ENCODE data around the gene TRMO. TPM values are rescaled to one million over a fixed set of nuclear protein-coding genes. Genes with fewer than 3 reads are reported as not detected.
A peak's percentile ranks its signal among the peaks of the same experiment; 100 is the strongest.

Gene TRMO
- polyA plus RNA-seq, 1 donor, result 9.2 TPM

DNA sequence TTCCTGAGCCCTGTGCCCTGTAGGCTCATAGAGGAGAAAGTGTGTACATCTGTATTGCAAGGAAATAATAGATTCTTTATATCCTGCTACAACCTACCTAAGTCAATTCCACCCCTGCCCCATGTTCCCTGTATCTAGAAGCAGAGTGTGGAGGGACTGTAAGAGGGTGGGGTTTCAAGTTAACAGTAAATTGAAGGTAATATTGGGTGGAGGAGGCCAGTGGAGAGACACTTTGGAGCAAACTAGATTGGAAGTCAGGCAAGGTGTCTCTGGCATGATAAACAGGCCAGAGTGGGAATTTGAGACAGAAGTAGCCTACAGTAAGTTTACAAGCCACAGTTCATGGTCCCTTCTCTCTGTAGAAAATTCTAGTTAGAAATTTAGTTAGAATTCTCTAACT, 17.9 kb upstream of the TRMO start:
- DNase-seq (ENCODE audit: low read depth), result no peak

DNA sequence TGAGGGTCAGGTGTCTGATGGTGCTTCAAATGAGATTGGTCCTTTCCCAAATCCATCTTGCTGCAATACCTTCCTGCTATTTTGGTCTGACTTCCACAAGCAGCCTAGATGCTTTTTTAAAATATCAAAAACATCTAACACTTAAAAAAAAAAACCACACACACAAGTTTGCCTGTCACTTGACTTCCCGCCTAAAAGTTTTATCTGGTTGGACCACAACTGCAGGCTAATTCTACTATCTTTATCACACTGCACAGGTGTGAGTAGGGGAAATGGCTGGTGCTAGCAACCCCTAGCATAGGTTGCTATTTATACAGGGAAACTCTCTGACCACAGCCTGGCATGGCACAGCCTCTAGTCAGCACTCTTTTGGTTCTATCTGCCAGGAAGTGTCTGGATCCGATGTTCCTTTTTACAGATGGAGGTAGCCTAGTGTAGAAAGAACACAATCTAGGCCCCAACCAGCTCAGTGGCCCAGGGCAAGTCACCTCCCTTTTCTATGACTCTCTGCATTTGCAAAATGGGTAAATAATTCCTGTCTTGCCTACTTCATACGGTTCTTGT, 15.9 kb upstream of the TRMO start, which contains the start of gene HEMGN:
HEMGN (minus strand) TSS at position 92 of the 564 bp plus-strand sequence; CDS start at position 56, 36 bp downstream.
- no peak for DNase-seq (ENCODE audit: low read depth)

GRCh38 chr9:97936998-97937397, 14.7 kb upstream of the TRMO start:
- DNase-seq (ENCODE audit: low read depth), result no peak

GRCh38 chr9:97935276-97935675, 13.0 kb upstream of the TRMO start:
- DNase-seq (ENCODE audit: low read depth), result no peak

DNA sequence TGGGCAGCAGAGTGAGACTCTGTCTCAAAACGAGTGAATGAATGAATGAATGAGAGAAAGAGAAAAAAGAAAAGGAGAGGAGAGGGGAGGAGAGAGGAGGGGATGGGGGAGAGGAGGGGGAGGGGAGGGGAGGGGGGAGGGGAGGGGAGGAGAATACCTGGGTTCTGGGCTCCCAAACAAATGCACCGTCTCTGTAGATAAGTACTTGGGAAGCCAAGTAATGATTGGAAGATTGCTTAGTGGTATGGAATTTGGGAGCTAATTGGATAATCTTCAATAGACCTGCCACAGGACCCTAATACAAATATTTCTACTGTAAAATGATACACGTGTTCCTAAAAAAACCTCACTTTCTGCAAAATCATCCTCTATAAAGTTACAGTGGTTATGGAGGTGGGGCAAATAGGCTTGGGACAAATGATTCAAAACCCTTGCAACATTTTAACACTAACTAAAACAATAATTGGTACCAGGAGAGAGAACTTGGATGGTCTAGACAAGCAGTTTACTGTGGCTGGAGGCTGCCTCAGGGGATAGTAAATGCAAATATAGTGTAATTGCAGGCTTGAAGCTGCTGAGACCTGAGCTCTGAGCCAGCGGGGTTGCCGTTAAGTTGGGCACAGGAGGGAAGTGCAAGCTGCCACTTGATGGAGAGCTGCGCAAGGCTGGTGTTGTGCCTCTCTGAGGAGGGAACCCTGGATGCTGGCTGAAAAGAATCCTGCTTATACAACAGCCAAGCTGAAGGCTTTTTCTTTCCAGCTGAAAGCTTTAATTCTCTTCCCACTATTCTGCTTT, 12.2 kb upstream of the TRMO start:
- no peak for DNase-seq (ENCODE audit: low read depth)

DNA sequence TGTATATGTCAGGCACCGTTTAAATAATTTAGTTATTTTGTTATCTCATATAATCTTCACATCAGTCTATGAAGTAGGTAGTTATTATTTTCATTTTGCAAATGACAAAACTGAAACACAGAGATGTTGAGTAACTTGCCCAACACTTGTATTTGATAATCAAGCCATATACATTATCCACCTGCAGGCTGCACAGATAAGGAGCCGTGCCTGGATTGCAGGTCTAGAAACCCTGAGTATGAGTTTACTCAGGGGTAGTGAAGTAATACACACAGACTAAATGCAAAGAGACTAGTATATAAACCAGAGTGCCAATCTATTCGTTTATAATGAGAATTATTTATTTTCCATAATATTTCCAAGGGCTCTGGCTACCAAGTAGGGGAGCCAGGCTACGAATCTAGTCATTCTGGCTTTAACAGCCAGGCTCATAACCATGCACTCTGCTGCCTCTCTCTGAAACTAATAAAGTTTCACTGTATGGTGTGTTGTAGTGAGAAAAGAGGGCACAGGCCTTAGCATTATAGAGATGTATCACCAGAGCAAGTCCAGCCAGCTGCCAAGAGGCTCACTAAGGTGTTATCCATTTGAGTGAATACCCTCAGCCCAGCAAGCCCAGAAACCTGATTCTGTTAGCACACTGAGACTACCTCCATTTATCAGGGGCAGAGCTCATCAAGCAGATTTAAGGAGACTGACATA, 11.1 kb upstream of the TRMO start:
- no peak for DNase-seq (ENCODE audit: low read depth)

GRCh38 chr9:97930972-97931371, 8.7 kb upstream of the TRMO start:
- no peak for DNase-seq (ENCODE audit: low read depth)

GRCh38 chr9:97928986-97929604, 6.8 kb upstream of the TRMO start:
- no peak for DNase-seq (ENCODE audit: low read depth)

DNA sequence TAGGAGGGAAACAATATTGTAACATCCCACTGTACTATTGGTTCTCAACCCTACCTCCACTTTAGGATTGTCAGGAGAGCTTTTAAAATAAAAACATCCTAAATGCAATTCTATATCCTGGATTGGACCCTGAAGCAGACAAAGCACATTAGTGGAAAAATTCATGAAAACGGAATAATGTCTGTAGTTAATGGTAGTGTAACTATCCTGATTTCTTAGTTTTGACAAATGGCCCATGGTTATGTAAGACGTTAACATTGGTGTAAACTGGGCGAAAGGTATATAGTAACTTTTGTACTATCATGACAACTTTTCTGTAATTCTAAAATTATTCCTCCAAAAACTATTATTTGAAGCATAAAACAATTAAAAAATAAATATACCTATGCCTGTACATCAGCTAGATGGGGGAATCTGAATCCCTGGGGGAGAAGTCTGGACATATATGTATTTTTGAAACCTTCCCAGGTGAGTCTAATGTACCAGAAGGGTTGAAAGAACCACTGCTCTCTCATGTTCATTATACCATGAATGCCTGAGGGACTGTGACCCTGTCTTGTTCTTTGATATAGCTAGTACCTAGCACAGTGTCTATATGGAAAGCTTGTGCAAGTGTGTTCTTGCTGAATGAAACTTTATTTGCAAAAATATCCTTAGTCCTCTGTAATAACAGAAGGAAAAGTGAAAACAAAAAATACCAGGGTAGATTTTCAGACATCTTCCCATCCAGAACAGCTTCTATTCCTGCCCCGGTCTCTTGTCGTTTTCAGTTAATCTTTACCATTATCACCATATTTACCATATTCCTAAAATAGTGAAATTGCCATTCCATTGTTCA, 3.4 kb upstream of the TRMO start:
- DNase-seq (ENCODE audit: low read depth), result no peak

- no peak for DNase-seq (ENCODE audit: low read depth)
Observed at GRCh38 chr9:97924386-97924785, 2.1 kb upstream of the TRMO start.

GRCh38 chr9:97923529-97924108, 1.3 kb upstream of the TRMO start:
- DNase-seq (ENCODE audit: low read depth), result peak; percentile 65

GRCh38 chr9:97919217-97919813, 3.0 kb downstream of the TRMO start:
- DNase-seq (ENCODE audit: low read depth), result no peak

GRCh38 chr9:97918611-97919010, 3.7 kb downstream of the TRMO start:
- no peak for DNase-seq (ENCODE audit: low read depth)

GRCh38 chr9:97911970-97912369, 10.3 kb downstream of the TRMO start:
- DNase-seq (ENCODE audit: low read depth), result no peak

DNA sequence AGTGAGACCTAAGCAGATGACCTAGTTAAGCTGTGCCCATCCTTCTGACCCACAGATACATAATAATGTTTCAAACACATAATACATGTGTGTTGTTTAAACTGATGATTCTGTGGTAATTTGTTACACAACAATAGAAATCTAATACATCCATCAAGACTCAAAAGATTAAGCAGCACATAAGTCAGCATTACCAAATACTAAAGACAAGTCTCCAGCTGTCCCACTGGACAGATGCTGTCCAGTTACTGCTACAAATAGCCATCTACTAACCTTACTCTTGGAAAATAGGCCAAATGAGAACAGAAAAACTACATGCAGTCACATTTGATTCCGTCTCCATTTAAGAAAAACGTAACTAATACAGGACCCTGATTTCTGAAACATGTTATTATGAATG, 10.8 kb downstream of the TRMO start:
- no peak for DNase-seq (ENCODE audit: low read depth)

DNA sequence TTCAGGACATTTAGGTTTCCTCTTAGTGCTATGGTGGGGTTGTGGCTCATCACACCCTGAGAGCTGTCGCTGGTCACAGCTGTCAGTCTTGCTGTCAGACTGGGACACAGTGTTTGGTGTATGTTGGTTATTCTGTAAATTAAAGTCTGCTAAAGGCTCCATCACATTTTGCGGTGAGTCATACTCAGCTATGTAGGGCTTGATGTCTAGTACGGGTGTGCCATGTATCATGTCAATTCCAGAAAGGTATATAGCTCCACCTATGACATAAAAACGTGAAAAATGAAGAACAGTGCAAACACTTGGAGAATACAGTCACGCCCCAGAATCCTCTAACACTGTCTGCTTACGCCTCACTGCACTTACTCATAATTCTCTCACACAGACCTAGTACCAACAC, 11.9 kb downstream of the TRMO start:
- DNase-seq (ENCODE audit: low read depth), result no peak

- DNase-seq (ENCODE audit: low read depth), result no peak
Observed at GRCh38 chr9:97908705-97909104, 13.6 kb downstream of the TRMO start.

DNA sequence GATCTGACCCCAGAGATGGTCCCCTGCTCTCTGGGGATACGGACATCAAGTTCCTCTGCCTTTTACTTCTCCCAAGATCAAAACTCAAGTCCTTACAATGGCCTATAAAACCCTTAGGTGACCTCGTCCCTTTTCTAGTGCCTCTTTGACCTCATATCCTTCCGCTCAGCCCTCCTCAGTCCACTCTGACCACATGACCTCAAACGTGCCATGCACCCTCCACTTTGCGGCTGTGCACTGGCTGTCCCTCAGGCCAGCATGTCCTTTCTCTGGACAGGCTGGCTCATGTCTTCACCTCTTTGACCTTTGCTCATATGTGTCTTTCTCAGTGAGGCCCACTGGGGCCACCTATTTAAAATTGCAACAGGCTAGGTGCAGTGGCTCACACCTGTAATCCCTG, 14.7 kb downstream of the TRMO start:
- no peak for DNase-seq (ENCODE audit: low read depth)

GRCh38 chr9:97907046-97907445, 15.3 kb downstream of the TRMO start:
- DNase-seq (ENCODE audit: low read depth), result no peak

- no peak for DNase-seq (ENCODE audit: low read depth)
Observed at GRCh38 chr9:97906236-97906831, 16.0 kb downstream of the TRMO start.
